WTC11 (cell line): ENCODE results near the gene NKIRAS2. TPM values are rescaled to one million over a fixed set of nuclear protein-coding genes. Genes with fewer than 3 reads are reported as not detected.

ENCODE experiments used
- ATAC-seq: fragments of 200-7000 bp; cut with Tn5 transposase; 2 replicates; pipeline ENCODE4 v1.10.0; 2021; ENCODE audit warnings: mild to moderate bottlenecking, moderate library complexity
- CTCF ChIA-PET: fragments of 300-600 bp; sonication (Branson Sonifier 250); formaldehyde crosslinking; loops from one replicate; lab custom pipeline; 2021; ENCODE audit warnings: antibody characterized with exemption; lab: Charles Lee
- POLR2A ChIA-PET: fragments of 350-600 bp; sonication (Branson Sonifier 250); formaldehyde crosslinking; loops from one replicate; lab custom pipeline; 2021; ENCODE audit warnings: antibody characterized with exemption; lab: Charles Lee
- DNase-seq: peaks from one replicate; pipeline ENCODE4 v3.0.0; 2021; ENCODE audit warnings: low spot score
- H3K27ac Mint-ChIP-seq: 2 replicates; pipeline ENCODE4 v1.8.0; 2021; ENCODE audit warnings: mixed read lengths
- H3K27me3 Mint-ChIP-seq: 2 replicates; pipeline ENCODE4 v1.8.0; 2021; ENCODE audit warnings: low read depth, mild to moderate bottlenecking, moderate library complexity, mixed read lengths
- H3K36me3 Mint-ChIP-seq: 2 replicates; pipeline ENCODE4 v1.8.0; 2021; ENCODE audit warnings: mixed read lengths
- H3K4me1 Mint-ChIP-seq: 2 replicates; pipeline ENCODE4 v1.8.0; 2022; ENCODE audit warnings: mixed read lengths
- H3K4me3 Mint-ChIP-seq: 2 replicates; pipeline ENCODE4 v1.8.0; 2021; ENCODE audit warnings: mild to moderate bottlenecking, moderate library complexity, mixed read lengths
- H3K9me3 Mint-ChIP-seq: 2 replicates; pipeline ENCODE4 v1.8.0; 2021; ENCODE audit warnings: mixed read lengths
- AFF4 ChIP-seq: sonication (generic); formaldehyde crosslinking; IDR thresholded peaks from 2 replicates; pipeline ENCODE4 v1.8.1; 2023; ENCODE audit warnings: mild to moderate bottlenecking, missing genetic modification reagents, borderline replicate concordance
- ATF3 ChIP-seq: sonication (generic); formaldehyde crosslinking; conservative IDR thresholded peaks from 2 replicates; pipeline ENCODE4 v1.8.1; 2022; ENCODE audit warnings: mild to moderate bottlenecking, missing genetic modification reagents
- CBFB ChIP-seq: sonication (generic); formaldehyde crosslinking; IDR thresholded peaks from 2 replicates; pipeline ENCODE4 v1.8.1; 2022; ENCODE audit warnings: mild to moderate bottlenecking, low read depth, missing genetic modification reagents
- CTCF ChIP-seq: fragments of 200-600 bp; IDR thresholded peaks from 2 replicates; pipeline ENCODE4 v1.8.0; 2022; ENCODE audit warnings: antibody characterized with exemption
- ETV6 ChIP-seq: sonication (generic); formaldehyde crosslinking; IDR thresholded peaks from 2 replicates; pipeline ENCODE4 v1.8.1; 2022; ENCODE audit warnings: mild to moderate bottlenecking, missing genetic modification reagents
- GABPB1 ChIP-seq: sonication (generic); formaldehyde crosslinking; IDR thresholded peaks from 2 replicates; pipeline ENCODE4 v1.8.1; 2023; ENCODE audit warnings: mild to moderate bottlenecking, missing genetic modification reagents
- IRF2 ChIP-seq: sonication (generic); formaldehyde crosslinking; IDR thresholded peaks from 2 replicates; pipeline ENCODE4 v1.8.0; 2022; ENCODE audit warnings: low read depth, missing genetic modification reagents, borderline replicate concordance
- MAX ChIP-seq: sonication (generic); formaldehyde crosslinking; IDR thresholded peaks from 2 replicates; pipeline ENCODE4 v1.8.0; 2022; ENCODE audit warnings: mild to moderate bottlenecking, missing genetic modification reagents
- NR1H2 ChIP-seq: sonication (generic); formaldehyde crosslinking; IDR thresholded peaks from 2 replicates; pipeline ENCODE4 v1.9.0; 2021; ENCODE audit warnings: mild to moderate bottlenecking, moderate library complexity, missing genetic modification reagents
- NR3C1 ChIP-seq: sonication (generic); formaldehyde crosslinking; conservative IDR thresholded peaks from 2 replicates; pipeline ENCODE4 v1.8.1; 2023; ENCODE audit warnings: low read depth, mild to moderate bottlenecking, missing genetic modification reagents
- OVOL2 ChIP-seq: fragments of 250-450 bp; sonication (Bioruptor Pico); IDR thresholded peaks from 2 replicates; pipeline ENCODE4 v1.9.0; 2021; ENCODE audit warnings: mild to moderate bottlenecking, borderline replicate concordance
- RORB ChIP-seq: fragments of 250-450 bp; sonication (Bioruptor Pico); IDR thresholded peaks from 2 replicates; pipeline ENCODE4 v1.9.0; 2021; ENCODE audit warnings: mild to moderate bottlenecking
- SMAD3 ChIP-seq: sonication (generic); formaldehyde crosslinking; IDR thresholded peaks from 2 replicates; pipeline ENCODE4 v1.8.0; 2022; ENCODE audit warnings: missing genetic modification reagents, mild to moderate bottlenecking, borderline replicate concordance
- USF1 ChIP-seq: sonication (generic); formaldehyde crosslinking; IDR thresholded peaks from 2 replicates; pipeline ENCODE4 v1.8.0; 2022; ENCODE audit warnings: mild to moderate bottlenecking, missing genetic modification reagents
- ZNF138 ChIP-seq: sonication (generic); formaldehyde crosslinking; conservative IDR thresholded peaks from 2 replicates; pipeline ENCODE4 v1.8.1; 2022; ENCODE audit warnings: mild to moderate bottlenecking, moderate library complexity, missing genetic modification reagents
- ZNF232 ChIP-seq: sonication (generic); formaldehyde crosslinking; IDR thresholded peaks from 2 replicates; pipeline ENCODE4 v1.8.0; 2022; ENCODE audit warnings: mild to moderate bottlenecking, missing genetic modification reagents
- ZNF317 ChIP-seq: sonication (generic); formaldehyde crosslinking; IDR thresholded peaks from 2 replicates; pipeline ENCODE4 v1.8.1; 2023; ENCODE audit warnings: low read depth, mild to moderate bottlenecking, moderate library complexity, missing genetic modification reagents, borderline replicate concordance
- total RNA-seq: library from RNA; stranded (reverse); gene quantifications from 3 replicates; pipeline ENCODE4 v1.2.3, GENCODE V29; 2021
- TF ChIP-seq, protein P1 (sequence below): sonication (generic); formaldehyde crosslinking; IDR thresholded peaks from 2 replicates; pipeline ENCODE4 v1.8.1; 2022; ENCODE audit warnings: missing genetic modification reagents, borderline replicate concordance
- TF ChIP-seq, protein P2 (sequence below): sonication (generic); formaldehyde crosslinking; IDR thresholded peaks from 2 replicates; pipeline ENCODE4 v1.8.0; 2023; ENCODE audit warnings: missing genetic modification reagents, mild to moderate bottlenecking, borderline replicate concordance

NKIRAS2 gene
- total RNA-seq, 1 experiment from 2014 or later = 36.1 TPM

GRCh38 chr17:42040818-42041217, 20.9 kb downstream of the NKIRAS2 start:
- no peak overlapping the region for H3K27ac Mint-ChIP-seq
- no peak for DNase-seq
- no peaks in the 10 kb centered on the region for H3K27me3 Mint-ChIP-seq
- H3K36me3 Mint-ChIP-seq = no peaks in the 10 kb centered on the region
- no peak for ATAC-seq
- ChIA-PET CTCF (interaction anchor here (0.8 to 5.0 kb wide), 9 partner anchors 8 to 79 kb away, joined by 4 to 34 read pairs (median 5); partner anchors contain the start of gene NKIRAS2), POLR2A (interaction anchor here (1.4 kb wide), 1 partner anchor 9 kb away, joined by 6 read pairs; no protein-coding TSS in a partner anchor)
- H3K4me1 Mint-ChIP-seq = peaks cover 7% of the 10 kb centered on the region
- no peak overlapping the region for H3K4me3 Mint-ChIP-seq
- no peak for TF ChIP-seq ZNF317 (CRISPR knock-in tag)
- TF ChIP-seq CTCF = no peak
- no peak for TF ChIP-seq GABPB1 (CRISPR knock-in tag)
- no peak for TF ChIP-seq NR3C1 (CRISPR knock-in tag)
- TF ChIP-seq IRF2 = no peak
- TF ChIP-seq, protein P1, sequence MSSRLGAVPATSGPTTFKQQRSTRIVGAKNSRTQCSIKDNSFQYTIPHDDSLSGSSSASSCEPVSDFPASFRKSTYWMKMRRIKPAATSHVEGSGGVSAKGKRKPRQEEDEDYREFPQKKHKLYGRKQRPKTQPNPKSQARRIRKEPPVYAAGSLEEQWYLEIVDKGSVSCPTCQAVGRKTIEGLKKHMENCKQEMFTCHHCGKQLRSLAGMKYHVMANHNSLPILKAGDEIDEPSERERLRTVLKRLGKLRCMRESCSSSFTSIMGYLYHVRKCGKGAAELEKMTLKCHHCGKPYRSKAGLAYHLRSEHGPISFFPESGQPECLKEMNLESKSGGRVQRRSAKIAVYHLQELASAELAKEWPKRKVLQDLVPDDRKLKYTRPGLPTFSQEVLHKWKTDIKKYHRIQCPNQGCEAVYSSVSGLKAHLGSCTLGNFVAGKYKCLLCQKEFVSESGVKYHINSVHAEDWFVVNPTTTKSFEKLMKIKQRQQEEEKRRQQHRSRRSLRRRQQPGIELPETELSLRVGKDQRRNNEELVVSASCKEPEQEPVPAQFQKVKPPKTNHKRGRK (CRISPR knock-in tag) = no peak
- no peak for TF ChIP-seq ETV6 (CRISPR knock-in tag)
- no peak for TF ChIP-seq SMAD3 (CRISPR knock-in tag)
- TF ChIP-seq ZNF138 (CRISPR knock-in tag) = no peak
- no peak for TF ChIP-seq ZNF232 (CRISPR knock-in tag)
- TF ChIP-seq ATF3 = no peak
- TF ChIP-seq NR1H2 (CRISPR knock-in tag) = no peak
- TF ChIP-seq CBFB (CRISPR knock-in tag) = no peak
- TF ChIP-seq, protein P2, sequence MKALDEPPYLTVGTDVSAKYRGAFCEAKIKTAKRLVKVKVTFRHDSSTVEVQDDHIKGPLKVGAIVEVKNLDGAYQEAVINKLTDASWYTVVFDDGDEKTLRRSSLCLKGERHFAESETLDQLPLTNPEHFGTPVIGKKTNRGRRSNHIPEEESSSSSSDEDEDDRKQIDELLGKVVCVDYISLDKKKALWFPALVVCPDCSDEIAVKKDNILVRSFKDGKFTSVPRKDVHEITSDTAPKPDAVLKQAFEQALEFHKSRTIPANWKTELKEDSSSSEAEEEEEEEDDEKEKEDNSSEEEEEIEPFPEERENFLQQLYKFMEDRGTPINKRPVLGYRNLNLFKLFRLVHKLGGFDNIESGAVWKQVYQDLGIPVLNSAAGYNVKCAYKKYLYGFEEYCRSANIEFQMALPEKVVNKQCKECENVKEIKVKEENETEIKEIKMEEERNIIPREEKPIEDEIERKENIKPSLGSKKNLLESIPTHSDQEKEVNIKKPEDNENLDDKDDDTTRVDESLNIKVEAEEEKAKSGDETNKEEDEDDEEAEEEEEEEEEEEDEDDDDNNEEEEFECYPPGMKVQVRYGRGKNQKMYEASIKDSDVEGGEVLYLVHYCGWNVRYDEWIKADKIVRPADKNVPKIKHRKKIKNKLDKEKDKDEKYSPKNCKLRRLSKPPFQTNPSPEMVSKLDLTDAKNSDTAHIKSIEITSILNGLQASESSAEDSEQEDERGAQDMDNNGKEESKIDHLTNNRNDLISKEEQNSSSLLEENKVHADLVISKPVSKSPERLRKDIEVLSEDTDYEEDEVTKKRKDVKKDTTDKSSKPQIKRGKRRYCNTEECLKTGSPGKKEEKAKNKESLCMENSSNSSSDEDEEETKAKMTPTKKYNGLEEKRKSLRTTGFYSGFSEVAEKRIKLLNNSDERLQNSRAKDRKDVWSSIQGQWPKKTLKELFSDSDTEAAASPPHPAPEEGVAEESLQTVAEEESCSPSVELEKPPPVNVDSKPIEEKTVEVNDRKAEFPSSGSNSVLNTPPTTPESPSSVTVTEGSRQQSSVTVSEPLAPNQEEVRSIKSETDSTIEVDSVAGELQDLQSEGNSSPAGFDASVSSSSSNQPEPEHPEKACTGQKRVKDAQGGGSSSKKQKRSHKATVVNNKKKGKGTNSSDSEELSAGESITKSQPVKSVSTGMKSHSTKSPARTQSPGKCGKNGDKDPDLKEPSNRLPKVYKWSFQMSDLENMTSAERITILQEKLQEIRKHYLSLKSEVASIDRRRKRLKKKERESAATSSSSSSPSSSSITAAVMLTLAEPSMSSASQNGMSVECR = no peak
- no peak for TF ChIP-seq RORB
- no peak for TF ChIP-seq USF1 (CRISPR knock-in tag)
- TF ChIP-seq AFF4 = no peak
- TF ChIP-seq MAX (CRISPR knock-in tag) = no peak
- TF ChIP-seq OVOL2 (CRISPR knock-in tag) = no peak
- no peaks in the 10 kb centered on the region for H3K9me3 Mint-ChIP-seq
